GM21717 (cell line): ENCODE measurements around the gene CRIP1.

Experiments used
- ATAC-seq: cut with Tn5 transposase; IDR thresholded peaks from one replicate; pipeline ENCODE4 v1.9.1; 2021; ENCODE audit warnings: mild to moderate bottlenecking, moderate library complexity; ENCODE audit not compliant: unreplicated experiment

Gene CRIP1

DNA sequence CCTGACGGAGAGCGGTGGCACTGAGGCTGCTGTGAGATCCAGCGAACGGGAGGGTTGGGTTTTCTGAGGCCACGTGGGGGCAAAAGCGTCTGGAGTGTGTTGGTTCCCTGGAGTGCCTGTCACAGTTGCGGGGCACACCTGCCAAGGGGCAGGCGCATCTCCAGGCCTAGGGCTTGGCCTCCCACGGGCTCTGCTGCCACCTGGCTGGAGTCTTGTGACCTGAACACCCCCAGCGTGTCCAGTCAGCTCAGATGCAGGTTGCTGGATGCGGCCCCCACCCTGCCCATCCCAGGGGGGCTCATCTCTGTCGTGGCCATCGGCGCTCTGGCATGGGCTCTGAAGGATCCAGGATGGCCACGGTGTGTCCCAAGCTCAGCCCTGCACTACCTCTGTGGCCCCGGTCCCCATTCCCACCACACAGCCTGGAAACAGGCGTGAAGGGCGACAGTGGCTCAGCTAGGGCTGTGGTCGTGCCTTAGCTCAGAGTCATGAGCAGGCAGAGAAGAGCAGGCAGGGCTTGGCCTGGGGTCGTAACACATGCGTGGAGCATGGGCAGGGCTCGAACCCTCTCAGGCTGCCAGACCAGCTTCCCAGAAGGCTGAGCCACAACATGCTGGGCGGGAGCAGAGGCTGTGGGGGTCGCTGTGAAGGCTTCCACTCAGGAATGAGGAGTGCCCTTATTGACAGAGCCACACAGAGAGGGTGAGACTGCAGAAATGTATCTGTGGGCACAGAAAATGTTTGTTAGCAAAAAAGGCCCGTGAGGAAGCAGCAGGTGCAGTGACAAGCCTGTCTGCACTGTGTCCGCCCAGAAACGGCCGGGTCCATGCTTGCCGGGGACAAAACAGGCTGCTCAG lies 35.6 kb upstream of the CRIP1 start:
- no peak for ATAC-seq

DNA sequence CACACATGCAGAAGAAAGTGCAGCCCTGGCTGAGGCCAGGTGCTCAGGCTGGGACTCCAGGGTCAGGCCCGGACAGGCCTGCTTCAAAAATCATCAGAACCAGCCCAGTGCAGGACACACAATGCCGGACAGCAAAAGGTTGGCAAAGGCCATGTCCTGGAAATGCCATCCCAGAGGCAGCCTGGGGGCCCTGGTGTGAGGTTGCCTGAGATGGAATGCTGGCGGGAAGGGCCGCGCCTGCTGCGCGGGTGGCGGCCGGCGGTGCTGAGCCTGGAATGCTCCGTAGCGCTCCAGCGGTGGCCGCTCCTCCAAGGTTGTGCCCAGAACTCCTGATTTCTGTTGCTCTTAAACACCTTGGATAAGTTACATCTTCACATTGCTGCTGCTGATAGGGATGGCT lies 33.7 kb upstream of the CRIP1 start:
- ATAC-seq: no peak

DNA sequence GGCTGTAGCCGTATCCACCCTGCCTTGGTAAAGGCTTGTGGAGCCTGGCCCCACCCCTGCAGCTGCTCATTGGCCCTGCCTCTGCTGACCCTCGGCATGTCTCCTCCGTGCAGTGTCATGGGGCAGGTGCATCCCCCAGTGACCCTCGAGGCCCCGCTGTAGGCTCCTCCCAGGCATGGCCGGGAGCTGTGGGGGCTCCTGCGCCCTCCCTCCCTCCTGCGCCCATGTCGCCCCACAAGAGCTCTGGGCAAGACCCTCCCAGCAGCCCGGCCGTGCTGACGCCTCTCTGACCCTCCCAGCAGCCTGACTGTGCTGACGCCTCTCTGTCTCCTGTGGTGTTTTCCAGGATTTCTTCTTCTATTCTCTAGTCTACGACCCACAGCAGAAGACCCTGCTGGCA lies 32.8 kb upstream of the CRIP1 start:
- ATAC-seq: no peak

DNA sequence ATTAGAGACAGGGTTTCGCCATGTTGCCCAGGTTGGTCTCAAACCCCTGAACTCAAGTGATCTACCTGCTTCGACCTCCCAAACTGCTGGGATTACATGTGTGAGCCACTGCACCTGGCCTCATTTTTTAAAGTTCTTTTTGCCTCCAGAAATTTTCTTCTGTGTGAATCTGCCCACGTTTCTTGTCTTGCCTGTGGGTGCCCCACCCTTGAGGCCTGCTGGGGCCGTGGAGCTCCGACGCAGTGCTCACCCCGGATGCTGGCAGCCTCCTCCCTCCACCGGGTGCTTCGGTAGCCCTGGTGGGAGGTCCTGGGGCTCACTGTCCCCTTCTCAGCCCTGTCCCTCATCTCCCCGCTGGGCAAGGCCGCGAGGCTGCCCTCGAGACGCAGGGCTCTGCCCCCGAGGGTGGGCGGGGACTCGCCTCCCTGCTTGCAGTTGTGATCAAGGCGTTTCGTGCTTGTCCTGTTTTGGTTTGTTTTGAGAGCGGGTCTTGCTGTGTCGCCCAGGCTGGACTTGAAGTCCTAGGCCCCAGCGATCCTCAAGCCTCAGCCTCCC lies 31.5 kb upstream of the CRIP1 start:
- ATAC-seq: no peak

DNA sequence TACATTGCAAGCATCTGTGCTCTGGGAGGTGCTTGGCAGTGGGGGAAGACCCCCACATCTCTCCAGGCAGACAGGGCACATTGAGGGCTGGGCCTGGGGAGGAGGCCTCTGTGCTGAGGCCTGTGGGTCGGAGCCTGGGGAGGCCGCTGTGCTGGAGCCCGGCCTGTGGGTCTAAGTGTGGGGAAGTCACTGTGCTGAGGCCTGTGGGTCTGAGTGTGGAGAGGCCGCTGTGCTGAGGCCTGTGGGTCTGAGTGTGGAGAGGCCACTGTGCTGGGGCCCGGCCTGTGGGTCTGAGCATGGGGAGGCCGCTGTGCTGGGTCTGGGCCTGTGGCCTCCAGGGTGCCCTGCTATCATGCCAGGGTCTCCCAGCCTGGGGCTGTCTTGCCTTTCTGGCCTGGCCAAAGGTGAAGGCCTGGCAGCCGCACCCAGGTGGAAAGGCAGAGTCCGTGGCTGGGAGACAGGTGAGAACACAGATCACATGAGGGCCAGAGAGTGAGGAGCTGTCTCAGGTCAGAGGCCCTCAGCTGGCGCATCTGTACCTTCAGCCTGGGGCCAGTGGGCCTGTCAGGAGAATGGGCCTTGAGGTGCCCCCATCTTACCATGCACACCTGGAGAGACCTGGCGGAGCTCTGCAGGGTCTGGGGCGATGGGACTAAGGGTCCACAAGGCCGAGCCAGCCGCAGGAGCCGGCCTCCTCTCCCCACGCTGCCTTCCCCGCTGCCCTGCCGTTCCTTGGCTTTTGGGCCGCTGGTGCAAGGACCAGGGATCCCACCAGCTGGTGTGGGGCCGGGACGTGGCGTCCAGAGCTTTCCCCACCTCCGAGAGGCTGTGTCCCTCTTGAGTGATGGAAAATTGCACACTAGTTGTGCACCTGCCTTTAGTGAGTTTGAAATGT lies 30.7 kb upstream of the CRIP1 start:
- no peak for ATAC-seq

DNA sequence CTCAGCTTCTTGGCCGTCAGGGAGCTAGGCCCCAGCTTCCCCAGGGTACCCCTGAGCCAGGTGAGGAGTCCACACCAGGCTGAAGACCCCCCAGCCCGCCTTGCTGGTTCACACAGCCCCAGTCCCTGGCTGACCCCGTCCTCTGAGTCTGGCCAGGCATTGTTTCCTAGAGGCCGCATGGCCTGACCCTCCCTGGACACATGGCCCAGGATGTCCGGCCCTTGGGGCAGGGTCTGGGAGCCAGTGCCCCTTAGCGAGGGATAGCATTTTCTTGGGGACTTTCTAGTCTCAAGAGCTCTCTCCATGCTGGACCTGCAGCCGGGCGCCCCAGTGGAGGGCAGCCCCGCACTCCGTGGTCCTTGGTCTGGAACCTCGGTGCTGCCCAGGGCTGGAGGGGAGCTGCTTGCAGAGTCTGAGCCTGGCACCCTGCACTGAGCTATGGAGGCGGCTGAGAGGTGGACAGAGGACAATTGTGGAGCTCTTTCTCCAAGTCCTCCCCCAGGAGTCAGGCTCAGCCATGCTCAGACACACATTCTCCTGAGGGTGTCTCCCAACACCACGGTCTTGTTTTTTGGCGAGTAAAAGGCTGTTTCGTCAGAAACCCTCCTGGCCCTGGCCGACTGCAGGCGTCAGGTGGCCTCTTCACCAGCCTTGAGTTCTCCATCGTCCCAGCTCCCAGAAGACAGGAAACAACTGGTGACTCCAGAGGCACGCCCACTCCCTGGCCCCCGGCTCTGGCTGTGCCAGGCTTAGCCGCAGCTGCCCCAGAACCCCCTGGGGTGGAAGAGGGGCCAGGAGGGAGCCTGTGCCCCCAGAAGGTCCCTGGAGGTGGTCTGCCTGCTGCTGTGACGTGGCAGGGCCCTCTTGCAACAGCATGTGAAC lies 29.7 kb upstream of the CRIP1 start:
- ATAC-seq: no peak

DNA sequence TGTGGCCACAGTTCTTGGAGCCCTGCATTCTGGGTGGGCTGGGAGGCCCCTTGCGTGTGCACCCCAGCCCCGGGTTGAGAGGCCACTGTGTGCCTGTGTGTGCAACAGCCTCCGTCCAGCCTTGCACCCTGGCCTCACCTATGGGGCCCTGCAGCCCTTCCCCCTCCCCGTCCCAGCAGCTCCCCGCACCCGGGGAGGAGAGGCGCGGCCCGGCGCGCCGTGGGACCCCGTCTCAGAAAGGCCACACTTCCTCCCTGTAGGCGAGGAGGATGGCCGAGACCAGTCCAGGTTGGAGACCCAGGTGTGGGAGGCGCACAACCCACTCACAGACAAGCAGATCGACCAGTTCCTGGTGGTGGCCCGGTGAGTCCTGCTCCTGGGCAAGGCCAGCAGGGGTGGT lies 28.7 kb upstream of the CRIP1 start:
- no peak for ATAC-seq

DNA sequence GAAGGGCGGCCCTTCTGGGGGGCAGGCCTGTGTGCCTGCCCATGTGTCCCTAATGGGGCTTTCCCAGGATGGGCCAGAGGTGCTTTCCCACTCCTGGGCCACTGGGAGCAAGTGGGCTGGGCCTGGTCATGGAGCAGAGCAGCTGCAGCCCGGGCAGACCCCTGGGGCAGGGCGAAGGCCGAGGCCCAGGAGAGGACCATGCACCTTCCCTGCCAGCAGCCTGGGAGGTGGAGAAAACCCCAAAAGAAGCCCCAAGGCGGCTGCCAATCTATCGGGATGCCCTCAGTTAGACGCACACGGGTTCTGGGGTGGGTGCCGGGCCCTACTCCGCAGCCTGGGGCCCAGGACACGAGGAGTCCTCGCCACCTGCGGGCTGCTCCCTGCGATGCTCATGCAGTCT lies 28.1 kb upstream of the CRIP1 start:
- ATAC-seq: no peak

DNA sequence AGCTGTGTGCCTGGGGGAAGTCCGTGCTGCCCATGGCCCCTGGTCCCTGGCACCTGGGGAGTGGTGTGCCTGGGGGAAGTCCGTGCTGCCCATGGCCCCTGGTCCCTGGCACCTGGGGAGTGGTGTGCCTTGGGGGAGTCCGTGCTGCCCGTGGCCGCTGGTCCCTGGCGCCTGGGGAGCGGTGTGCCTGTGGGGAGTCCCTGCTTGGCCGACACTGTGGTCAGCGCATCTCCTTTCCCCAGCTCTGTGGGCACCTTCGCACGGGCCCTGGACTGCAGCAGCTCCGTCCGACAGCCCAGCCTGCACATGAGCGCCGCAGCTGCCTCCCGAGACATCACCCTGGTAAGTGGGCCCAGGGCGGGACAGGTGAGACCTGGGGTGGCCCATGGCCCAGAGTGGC lies 26.6 kb upstream of the CRIP1 start:
- no peak for ATAC-seq

DNA sequence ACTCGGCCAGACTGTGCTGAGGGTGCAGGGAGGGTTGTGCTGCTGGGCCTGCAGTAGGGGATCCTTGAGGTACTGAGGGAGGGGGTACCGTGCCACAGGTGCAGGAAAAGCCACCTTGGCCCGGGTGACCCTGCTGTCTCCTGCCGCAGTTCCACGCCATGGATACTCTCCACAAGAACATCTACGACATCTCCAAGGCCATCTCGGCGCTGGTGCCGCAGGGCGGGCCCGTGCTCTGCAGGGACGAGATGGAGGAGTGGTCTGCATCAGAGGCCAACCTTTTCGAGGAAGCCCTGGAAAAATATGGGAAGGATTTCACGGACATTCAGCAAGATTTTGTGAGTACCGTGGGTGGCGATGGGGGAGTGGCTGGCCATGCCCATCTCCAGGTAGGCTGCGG lies 26.1 kb upstream of the CRIP1 start:
- ATAC-seq: no peak

DNA sequence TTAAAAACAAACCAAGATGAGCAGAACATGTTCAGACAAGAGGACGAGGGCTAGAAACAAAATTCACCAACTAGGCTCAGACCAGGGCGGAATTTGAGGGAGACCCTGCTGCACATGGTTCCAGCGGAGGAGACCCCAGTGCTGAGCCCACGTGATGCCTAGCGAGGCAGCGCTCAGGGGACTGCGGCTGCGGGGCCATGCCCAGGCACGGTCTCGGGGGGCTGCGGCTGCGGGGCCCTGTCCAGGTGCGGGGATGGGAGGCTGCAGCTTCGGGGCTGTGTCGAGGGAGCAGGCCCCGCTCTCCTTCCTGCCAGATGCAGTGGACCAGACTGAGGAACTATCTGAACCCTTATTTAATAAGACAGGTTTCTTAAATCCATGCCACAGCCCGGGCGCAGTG lies 24.8 kb upstream of the CRIP1 start:
- ATAC-seq: no peak

DNA sequence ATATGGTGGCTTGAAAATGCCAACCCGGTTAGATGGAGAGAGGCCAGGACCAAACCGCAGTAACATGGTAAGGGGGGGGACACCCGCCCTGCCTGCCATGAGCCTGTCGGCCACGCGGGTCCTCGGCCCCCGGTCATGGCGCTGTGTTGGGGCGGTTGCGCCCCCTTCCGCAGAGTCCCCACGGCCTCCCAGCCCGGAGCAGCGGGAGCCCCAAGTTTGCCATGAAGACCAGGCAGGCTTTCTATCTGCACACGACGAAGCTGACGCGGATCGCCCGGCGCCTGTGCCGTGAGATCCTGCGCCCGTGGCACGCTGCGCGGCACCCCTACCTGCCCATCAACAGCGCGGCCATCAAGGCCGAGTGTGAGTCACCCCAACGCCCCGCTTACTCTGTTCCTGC lies 22.2 kb upstream of the CRIP1 start:
- no peak for ATAC-seq

DNA sequence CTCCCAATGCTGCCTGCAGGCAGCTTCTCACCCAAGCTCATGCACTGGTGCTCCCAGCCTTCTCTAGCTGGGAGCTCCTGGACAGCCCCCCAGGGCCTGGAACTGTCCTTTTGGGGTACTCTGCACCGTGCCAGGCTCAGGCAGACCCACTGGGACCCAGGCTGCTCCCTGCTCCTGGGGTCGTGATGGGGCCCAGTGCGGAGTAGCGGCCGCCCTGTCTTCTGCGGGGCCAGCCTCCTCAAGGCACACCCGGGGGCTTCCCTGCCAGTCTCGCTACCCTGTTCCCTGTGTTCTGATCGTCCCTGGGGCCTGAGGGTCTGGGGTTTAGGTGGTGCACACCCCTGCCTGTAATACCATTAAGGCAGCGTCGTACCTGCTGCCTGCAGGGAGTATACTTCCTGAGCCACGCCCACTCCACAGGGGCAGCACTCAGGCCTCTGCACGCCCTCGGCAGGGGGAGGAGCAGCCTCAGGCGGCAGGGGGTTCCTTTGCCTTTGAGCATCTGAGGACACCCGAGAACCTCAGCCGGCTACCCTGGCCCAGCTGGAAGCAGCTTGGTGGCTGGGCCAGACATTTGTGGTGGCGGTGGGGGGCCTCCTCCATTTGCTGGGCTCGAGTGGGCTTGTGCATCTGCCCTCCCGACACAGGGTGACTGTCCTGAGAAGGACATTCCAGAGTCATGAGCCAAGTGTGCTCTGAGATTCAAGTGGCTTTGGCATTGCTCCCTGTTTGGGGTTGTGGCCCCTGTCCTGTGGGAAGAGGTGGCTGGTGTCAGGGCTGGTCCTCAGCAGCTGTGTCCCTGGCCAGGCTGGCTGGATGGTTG lies 21.3 kb upstream of the CRIP1 start:
- ATAC-seq: no peak

DNA sequence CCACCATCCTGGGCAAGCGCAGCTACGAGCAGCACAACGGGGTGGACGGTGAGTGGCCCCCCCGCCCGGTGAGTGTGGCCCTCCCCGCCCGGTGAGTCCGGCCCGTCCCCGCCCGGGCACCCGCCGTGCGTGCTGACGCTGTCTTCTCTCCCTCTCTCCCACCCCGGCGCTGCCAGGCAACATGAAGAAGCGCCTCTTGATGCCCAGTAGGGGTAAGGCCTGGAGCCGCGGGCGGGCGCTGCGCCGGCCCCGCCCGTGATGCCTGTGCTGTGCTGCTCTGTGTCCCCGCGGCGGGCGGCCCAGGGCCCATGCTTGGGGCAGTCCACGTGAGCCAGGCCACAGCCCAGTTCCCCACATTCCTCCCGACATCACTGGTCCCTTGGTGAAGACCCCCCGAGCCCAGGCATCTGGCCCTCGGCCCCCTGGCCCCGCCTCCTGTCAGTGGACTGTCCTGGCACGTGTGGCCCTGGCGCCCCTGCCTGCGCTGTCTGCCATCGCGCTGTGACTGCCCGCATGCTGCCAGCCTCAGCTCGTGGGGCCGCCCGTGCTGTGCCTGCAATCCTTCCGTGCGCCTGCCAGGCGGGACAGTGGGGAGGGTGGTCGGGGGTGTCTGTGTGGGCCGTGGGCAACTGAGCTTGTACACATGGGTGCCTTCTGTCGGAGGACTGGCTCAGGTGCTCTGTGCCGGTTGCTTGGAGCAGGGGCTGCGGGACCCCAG lies 20.0 kb upstream of the CRIP1 start:
- no peak for ATAC-seq

DNA sequence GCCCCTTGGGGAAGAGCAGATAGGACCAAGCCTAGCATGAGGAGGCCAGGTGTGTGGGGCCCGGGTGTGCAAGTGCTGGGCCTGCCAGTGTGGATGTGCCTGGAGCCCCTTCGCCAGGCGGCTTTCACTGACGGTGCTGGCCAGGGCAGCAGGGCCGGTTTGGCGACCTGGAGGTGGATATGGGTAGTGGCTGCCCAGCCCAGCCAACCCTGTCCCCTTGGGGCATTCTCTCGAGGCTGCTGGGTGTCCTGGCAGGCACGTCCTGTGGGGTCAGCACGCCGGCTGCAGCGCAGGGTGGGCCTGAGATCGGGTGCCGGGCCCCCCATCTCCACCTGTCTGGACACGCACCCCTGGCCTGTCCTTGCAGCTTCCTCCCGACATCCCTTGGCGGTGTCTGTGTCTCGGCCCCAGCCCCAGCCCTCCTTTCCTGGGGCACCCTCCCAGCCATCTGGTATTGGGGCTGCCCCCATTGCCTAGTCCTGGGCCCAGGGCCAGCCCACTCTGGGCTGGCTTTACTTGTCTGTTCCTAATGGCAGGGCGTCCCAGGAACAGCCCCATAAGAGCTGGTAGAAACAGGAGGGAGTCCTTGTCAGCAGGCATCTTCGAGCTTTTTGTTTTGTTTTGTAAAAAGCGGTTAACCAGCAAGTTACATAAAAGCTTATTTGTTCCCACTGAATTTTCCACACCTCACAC lies 19.3 kb upstream of the CRIP1 start:
- ATAC-seq: no peak

DNA sequence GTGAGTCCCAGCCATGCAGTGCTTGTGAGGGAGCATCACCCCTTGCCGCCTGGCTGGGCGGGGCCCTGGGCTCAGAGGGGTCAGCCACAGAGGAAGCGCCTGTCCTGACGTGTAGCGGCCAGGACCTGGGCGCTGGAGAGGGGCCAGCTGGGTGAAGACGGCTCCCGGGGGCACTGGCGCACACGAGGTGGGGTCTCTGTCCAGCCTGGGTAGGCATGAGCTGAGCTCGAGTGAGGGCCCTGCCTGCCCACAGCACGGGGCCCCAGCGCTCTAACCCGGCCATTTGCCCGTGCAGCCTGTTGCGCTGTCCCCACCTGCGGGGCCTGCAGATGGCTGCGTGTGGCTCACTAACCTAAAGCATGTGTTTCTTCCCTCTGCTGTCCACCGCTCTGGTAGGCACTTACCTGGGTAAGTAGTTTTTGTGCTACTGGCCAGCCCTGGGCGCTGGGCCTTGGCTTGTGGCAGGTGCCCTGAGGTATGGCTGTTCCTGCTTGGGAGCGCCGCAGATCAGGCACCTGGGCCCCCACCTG lies 18.7 kb upstream of the CRIP1 start:
- no peak for ATAC-seq

DNA sequence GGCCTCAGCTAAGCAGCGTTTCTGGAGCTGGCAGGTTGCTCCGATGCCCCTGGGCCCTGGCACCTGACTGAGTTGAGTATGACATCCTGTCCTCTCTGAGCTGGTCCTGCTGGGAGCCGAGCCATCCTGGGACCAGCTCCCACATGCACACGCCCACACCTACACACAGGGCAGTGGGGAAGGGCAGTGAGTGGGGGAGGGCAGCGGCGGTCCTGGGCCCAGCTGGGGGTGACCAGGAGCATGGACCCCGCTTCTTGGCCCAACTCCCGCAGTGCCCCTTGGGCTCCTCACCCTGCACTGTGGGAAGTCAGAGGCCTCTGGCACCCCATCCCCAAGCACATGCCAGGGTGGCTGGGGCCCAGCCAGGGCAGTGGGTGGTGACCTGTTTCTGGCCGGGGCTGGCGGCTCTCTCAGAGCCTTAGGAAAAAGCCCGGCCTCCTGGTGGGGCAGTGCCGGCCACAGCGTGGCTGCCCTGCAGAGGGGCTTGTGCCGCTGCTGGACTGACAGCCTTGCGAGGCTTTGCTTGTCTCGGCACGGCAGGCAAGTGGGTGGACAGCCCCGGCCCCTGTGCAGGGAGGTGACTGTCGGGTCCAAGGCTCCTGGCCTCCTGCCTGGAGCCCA lies 18.0 kb upstream of the CRIP1 start:
- ATAC-seq: no peak
